Panc1 (cell line): ENCODE data around the gene PITRM1.

Source experiments
- CTCF ChIP-seq: fragments of 450-650 bp; IDR thresholded peaks from 2 replicates; pipeline ENCODE4 v1.5.1; 2017; ENCODE audit warnings: mild to moderate bottlenecking
- REST ChIP-seq, 2 experiments: IDR thresholded peaks; 2 replicates each; pipeline ENCODE4 v1.6.1; 2011 to 2012; ENCODE audit warnings: low read depth in 2 of 2, control low read depth in 1 of 2, low read length in 1 of 2, mild to moderate bottlenecking in 1 of 2, moderate library complexity in 1 of 2; ENCODE audit not compliant: insufficient read depth in 1 of 2
- SIN3A ChIP-seq: IDR thresholded peaks from 2 replicates; pipeline ENCODE4 v1.6.1; 2012; ENCODE audit warnings: low read depth, mild to moderate bottlenecking, low read length, moderate library complexity, borderline replicate concordance; ENCODE audit not compliant: insufficient read depth

- TF ChIP-seq CTCF (no peak), REST (IDR thresholded peaks at IDR 0.05; ENCODE audit: insufficient read depth in 1 of 2, low read depth in 2 of 2, low read length in 1 of 2) (no peak), SIN3A (no peak)
Observed at GRCh38 chr10:3091921-3092320, 80.7 kb downstream of the PITRM1 start.
